Measurements from ENCODE around the gene C22orf39. TPM values are rescaled to one million over a fixed set of nuclear protein-coding genes. Genes with fewer than 3 reads are reported as not detected.

C22orf39 gene
- total and polyA plus RNA-seq, 12 donors: 41.7 to 123 (median 63.2) TPM

- Histone ChIP-seq H3K36me3 (peaks cover 0 to 100% (median 54%) of the 10 kb centered on the region in 9 donors), H3K27me3 (no peaks in the 10 kb centered on the region), H3K4me3 (no peak overlapping the region), H3K27ac (no peak overlapping the region), H3K4me1 (no peaks in the 10 kb centered on the region), H3K9me3 (no peaks in the 10 kb centered on the region)
- TF ChIP-seq CTCF (IDR thresholded peaks at IDR 0.05): no peak
- ATAC-seq (no peak), DNase-seq (no peak)
- WGBS, 2 donors: 94% methylated on average over 8 of the region's 8 CpGs
- intact Hi-C loops (cut with DNase I): no loop called here
These were observed 10.4 kb upstream of the C22orf39 start for GRCh38 chr22:19457828-19458428.

- no peak for TF ChIP-seq CTCF (IDR thresholded peaks at IDR 0.05)
- Histone ChIP-seq H3K36me3 (peaks cover 0 to 100% (median 62%) of the 10 kb centered on the region in 9 donors), H3K4me3 (no peak overlapping the region), H3K27me3 (no peaks in the 10 kb centered on the region), H3K9me3 (no peaks in the 10 kb centered on the region), H3K27ac (no peak overlapping the region), H3K4me1 (no peaks in the 10 kb centered on the region)
- no peak for ATAC-seq
- intact Hi-C loops (cut with DNase I): no loop called here
- no peak for DNase-seq
- 93 to 94% methylated on average over 10 of the region's 10 CpGs for WGBS, 2 donors
These were observed 9.0 kb upstream of the C22orf39 start for GRCh38 chr22:19456541-19456940.

GRCh38 chr22:19455585-19456370, 8.3 kb upstream of the C22orf39 start:
- Histone ChIP-seq H3K4me3 (no peak overlapping the region), H3K27ac (no peak overlapping the region), H3K36me3 (peaks cover 0 to 100% (median 62%) of the 10 kb centered on the region in 9 donors), H3K9me3 (no peaks in the 10 kb centered on the region), H3K27me3 (no peaks in the 10 kb centered on the region), H3K4me1 (no peaks in the 10 kb centered on the region)
- intact Hi-C loops (cut with DNase I): no loop called here
- no peak for TF ChIP-seq CTCF (IDR thresholded peaks at IDR 0.05)
- ATAC-seq: peak in 2 of 8 donors; percentile 25 to 28
- 76 to 82% methylated on average over 4 of the region's 4 CpGs for WGBS, 2 donors
- no peak for DNase-seq

DNA sequence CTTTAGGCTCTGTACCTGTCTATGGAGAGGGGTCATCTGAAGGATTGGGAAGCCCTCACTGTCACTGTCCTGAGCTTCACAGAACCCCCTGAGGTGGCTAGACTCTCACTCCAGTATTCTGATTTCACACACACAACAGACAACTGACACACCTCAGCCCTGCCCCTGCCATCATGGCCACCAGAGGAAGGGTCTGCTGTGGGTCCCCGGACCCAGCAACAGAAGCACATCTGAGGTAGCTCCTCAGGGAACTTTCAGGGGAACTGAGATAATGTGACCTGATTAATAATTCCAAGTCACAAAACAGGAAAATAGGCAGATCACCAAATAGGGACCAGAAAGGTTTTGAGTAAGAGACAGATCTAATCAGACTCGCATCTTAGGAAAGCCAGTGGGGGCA, 7.5 kb upstream of the C22orf39 start:
- intact Hi-C loops (cut with DNase I): no loop called here
- H3K4me1 ChIP-seq: no peaks in the 10 kb centered on the region
- DNase-seq (no peak), ATAC-seq (no peak)
- H3K27me3 ChIP-seq: no peaks in the 10 kb centered on the region
- 96 to 100% methylated on average over 2 of the region's 2 CpGs for WGBS, 2 donors
- H3K36me3 ChIP-seq: peaks cover 0 to 100% (median 59%) of the 10 kb centered on the region in 9 donors
- no peak overlapping the region for H3K4me3 ChIP-seq
- H3K9me3 ChIP-seq: no peaks in the 10 kb centered on the region
- H3K27ac ChIP-seq: no peak overlapping the region
- TF ChIP-seq CTCF (IDR thresholded peaks at IDR 0.05): no peak
